Smooth muscle cell (in vitro differentiated cells): ENCODE data around the gene AKR7A2. TPM values are rescaled to one million over a fixed set of nuclear protein-coding genes. Genes with fewer than 3 reads are reported as not detected.
"Not testable (repeated sequence)": the region's sequence is repeated elsewhere in the genome, so short reads cannot be mapped to it uniquely, and the experiment has no call there.

Experiments used
- DNase-seq: peaks from one replicate; lab custom pipeline; 2025; ENCODE audit not compliant: unreplicated experiment; lab: John Stamatoyannopoulos, UW
- H2AFZ ChIP-seq: fragments of 200-600 bp; sonication (generic); 2 replicates; pipeline ENCODE4 v1.6.0; 2016; ENCODE audit warnings: antibody characterized with exemption, low read depth, mild to moderate bottlenecking
- H3F3A ChIP-seq: fragments of 200-600 bp; sonication (generic); 2 replicates; pipeline ENCODE4 v1.6.0; 2017; ENCODE audit warnings: antibody characterized with exemption, low read depth
- H3K27ac ChIP-seq: fragments of 200-600 bp; sonication (generic); 2 replicates; pipeline ENCODE4 v1.5.1; 2016; ENCODE audit warnings: low read depth, mild to moderate bottlenecking
- H3K27me3 ChIP-seq: fragments of 200-600 bp; sonication (generic); 2 replicates; pipeline ENCODE4 v1.6.1; 2016; ENCODE audit warnings: low read depth, mild to moderate bottlenecking
- H3K36me3 ChIP-seq: fragments of 200-600 bp; sonication (generic); 2 replicates; pipeline ENCODE4 v1.5.1; 2016; ENCODE audit warnings: low read depth
- H3K4me1 ChIP-seq: fragments of 200-600 bp; sonication (generic); 2 replicates; pipeline ENCODE4 v1.5.1; 2016; ENCODE audit warnings: low read depth
- H3K4me2 ChIP-seq: fragments of 200-600 bp; sonication (generic); 2 replicates; pipeline ENCODE4 v1.6.0; 2016; ENCODE audit warnings: mild to moderate bottlenecking
- H3K4me3 ChIP-seq: fragments of 200-600 bp; sonication (generic); 2 replicates; pipeline ENCODE4 v1.5.1; 2016; ENCODE audit warnings: mild to moderate bottlenecking
- H3K79me2 ChIP-seq: fragments of 200-600 bp; sonication (generic); 2 replicates; pipeline ENCODE4 v1.6.0; 2016; ENCODE audit warnings: low read depth, mild to moderate bottlenecking
- H3K9ac ChIP-seq: fragments of 200-600 bp; sonication (generic); 2 replicates; pipeline ENCODE4 v1.6.0; 2016; ENCODE audit warnings: low read depth
- H3K9me3 ChIP-seq: fragments of 200-600 bp; sonication (generic); replicated peaks from 2 replicates; pipeline ENCODE4 v1.5.1; 2016; ENCODE audit warnings: low read depth
- H4K20me1 ChIP-seq: fragments of 200-600 bp; sonication (generic); 2 replicates; pipeline ENCODE4 v1.6.0; 2016; ENCODE audit warnings: low read depth
- WGBS: methylation state at CpG from one replicate; pipeline ENCODE4 v1.1.7; 2016; ENCODE audit warnings: low lambda C conversion rate; 5-methylcytosine and 5-hydroxymethylcytosine counted together
- polyA plus RNA-seq: library from polyadenylated mRNA; unstranded; fragments of >200 nt; fragmentation: Nextera tagmentation; extraction: Ambion mirVana; gene quantifications from 2 replicates; pipeline ENCODE4 v1.2.1, GENCODE V29; 2016
- total RNA-seq: library from RNA; depleted of rRNA; stranded (reverse); fragments of >200 nt; gene quantifications from 2 replicates; pipeline ENCODE4 v1.2.3, GENCODE V29; 2014
- TF ChIP-seq, protein P1 (sequence below): fragments of 200-600 bp; sonication (generic); IDR thresholded peaks from 2 replicates; pipeline ENCODE4 v1.5.1; 2017; ENCODE audit warnings: borderline replicate concordance, mild to moderate bottlenecking, antibody characterized with exemption; ENCODE audit not compliant: insufficient read depth, poor library complexity, severe bottlenecking

The AKR7A2 gene
- total and polyA plus RNA-seq, 2 experiments from 2014 or later = 67.5 to 86.4 TPM

DNA sequence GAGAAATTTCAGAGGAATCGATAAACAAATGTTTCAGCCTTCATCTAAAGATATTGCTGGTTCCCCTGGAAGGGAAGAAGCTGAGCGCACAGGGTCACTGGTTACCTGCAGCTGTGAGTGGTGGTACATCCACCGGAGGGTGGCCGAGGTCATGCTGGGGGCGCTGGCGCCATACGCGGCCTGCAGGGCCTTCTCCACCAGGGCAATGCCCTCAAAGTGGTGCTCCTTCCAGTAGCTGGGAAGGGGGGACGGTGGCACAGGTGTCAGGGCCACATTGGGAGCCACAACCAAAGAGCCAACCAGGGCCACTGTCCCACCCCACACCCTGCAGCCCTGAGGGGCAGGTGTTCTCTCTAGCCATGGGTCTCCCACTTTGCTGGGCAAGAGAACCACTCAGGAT, 28.1 kb downstream of the AKR7A2 start:
- Histone ChIP-seq H3K27me3 (peaks cover 4% of the 10 kb centered on the region), H2AFZ (no peak overlapping the region), H3K79me2 (no peaks in the 10 kb centered on the region), H3K36me3 (no peaks in the 10 kb centered on the region), H3K4me3 (no peak overlapping the region), H3K4me2 (no peak overlapping the region), H3K27ac (no peak overlapping the region), H3F3A (no peaks in the 10 kb centered on the region), H3K4me1 (peaks cover under 1% of the 10 kb centered on the region), H4K20me1 (no peaks in the 10 kb centered on the region), H3K9ac (no peak overlapping the region), H3K9me3 (no peaks in the 10 kb centered on the region)
- TF ChIP-seq, protein P1, sequence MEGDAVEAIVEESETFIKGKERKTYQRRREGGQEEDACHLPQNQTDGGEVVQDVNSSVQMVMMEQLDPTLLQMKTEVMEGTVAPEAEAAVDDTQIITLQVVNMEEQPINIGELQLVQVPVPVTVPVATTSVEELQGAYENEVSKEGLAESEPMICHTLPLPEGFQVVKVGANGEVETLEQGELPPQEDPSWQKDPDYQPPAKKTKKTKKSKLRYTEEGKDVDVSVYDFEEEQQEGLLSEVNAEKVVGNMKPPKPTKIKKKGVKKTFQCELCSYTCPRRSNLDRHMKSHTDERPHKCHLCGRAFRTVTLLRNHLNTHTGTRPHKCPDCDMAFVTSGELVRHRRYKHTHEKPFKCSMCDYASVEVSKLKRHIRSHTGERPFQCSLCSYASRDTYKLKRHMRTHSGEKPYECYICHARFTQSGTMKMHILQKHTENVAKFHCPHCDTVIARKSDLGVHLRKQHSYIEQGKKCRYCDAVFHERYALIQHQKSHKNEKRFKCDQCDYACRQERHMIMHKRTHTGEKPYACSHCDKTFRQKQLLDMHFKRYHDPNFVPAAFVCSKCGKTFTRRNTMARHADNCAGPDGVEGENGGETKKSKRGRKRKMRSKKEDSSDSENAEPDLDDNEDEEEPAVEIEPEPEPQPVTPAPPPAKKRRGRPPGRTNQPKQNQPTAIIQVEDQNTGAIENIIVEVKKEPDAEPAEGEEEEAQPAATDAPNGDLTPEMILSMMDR = no peak
- WGBS = over 99% methylated on average over 9 of the region's 9 CpGs
- no peak for DNase-seq

DNA sequence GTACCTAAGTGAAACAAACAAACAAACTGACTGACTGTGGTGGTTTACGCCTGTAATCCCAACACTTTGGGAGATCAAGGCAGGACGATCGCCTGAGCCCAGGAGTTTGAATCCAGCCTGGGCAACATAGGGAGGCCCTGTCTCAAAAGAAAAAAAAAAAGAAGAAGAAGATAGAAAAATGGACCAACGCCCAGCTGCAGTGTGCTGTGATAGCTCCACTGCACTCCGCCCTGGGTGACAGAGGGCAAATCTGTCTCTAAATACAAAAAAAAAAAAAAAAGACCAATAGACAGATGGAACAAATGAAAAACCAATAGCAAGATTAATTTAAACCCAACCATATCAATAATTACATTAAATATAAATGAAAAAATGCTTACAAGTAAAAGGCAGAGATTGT, 37.3 kb downstream of the AKR7A2 start:
- TF ChIP-seq, protein P1 = no peak
- DNase-seq = no peak
- Histone ChIP-seq H2AFZ (no peak overlapping the region), H3K36me3 (no peaks in the 10 kb centered on the region), H3K9ac (no peak overlapping the region), H3K27me3 (no peaks in the 10 kb centered on the region), H3K4me1 (no peaks in the 10 kb centered on the region), H3K79me2 (no peaks in the 10 kb centered on the region), H3K4me2 (no peak overlapping the region), H3K4me3 (no peak overlapping the region), H4K20me1 (no peaks in the 10 kb centered on the region), H3K9me3 (no peaks in the 10 kb centered on the region), H3F3A (no peaks in the 10 kb centered on the region), H3K27ac (no peak overlapping the region)
- WGBS = 94% methylated on average over 5 of the region's 5 CpGs

DNA sequence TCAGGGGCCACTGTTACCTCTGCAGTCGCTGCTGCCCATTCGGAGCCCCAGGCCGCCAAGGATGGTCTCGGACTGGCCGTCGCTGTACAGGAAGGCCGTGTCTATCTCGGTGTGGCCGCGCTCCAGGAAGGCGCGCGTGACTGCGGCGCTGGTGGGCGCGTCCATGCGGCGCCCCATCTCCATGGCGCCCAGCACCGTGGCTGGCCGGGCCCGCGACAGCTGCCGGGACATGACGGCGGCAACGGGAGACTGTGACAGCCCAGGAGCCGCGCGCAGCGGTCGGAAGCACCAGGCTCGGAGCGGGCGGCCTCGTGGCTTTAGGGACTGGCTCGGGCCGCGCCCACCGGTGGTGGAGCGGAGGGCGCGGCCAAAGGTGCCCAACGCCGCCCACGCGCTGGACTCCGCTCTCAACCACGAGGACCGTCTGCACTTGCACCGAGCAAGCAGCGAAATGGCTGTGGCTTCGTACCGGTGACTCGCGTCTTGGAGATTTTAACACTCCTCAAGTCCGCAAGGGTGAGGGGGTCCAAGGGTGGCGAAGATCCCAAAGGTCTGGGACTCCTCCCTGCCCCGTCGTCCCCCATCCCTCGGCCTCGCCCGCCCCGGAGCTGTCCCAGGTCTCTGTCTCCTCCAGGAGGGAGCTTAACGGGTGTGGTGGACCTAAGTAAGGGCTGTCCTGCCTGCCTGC, 38.0 kb downstream of the AKR7A2 start:
- H3K27me3 ChIP-seq, H4K20me1 ChIP-seq, H3K79me2 ChIP-seq, H3K36me3 ChIP-seq, H3F3A ChIP-seq, H3K4me2 ChIP-seq, H2AFZ ChIP-seq, H3K9me3 ChIP-seq, DNase-seq, H3K9ac ChIP-seq, H3K4me3 ChIP-seq, H3K27ac ChIP-seq, H3K4me1 ChIP-seq: not testable (repeated sequence)
- 96% methylated on average over 52 of the region's 66 CpGs for WGBS

DNA sequence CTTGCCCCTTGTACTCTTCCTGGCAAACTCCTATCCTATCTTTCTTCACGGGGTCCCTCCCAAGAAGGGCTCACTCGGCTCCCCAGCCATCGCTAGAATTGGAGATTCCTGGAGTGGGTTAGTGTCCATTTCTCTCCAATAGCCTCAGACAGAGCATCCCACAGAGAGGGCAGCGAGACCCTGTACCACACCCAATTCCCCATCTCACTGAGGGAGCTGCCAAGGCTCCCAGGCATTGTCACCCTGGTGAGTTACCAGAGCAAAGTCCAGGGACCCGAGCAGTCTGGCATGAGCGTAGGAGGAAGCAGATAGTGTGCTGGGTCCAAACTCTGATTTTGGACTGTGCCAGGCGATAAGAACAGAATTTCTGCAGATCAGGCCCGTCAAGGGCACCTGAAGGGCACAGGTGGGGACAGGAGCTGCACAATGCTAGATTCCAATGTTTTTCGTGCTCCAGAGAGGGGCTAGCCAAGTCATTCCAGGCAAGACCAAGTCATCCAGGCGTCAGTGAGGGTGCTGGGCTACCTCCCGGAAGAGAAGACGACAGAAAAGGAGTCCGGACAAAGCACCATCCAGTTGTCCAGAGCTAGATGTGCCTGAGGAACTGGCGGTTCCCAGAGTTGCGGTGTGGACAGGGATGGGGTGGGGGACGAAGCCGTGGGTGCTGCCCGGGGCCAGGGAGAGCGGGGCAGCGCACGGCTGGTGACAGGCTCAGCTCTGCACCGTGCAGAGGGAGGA, 38.7 kb downstream of the AKR7A2 start:
- Histone ChIP-seq H2AFZ (no peak overlapping the region), H3K9me3 (no peaks in the 10 kb centered on the region), H3K79me2 (no peaks in the 10 kb centered on the region), H3K36me3 (no peaks in the 10 kb centered on the region), H3K27ac (no peak overlapping the region), H3K27me3 (no peaks in the 10 kb centered on the region), H3K4me1 (no peaks in the 10 kb centered on the region), H3K4me2 (no peak overlapping the region), H4K20me1 (no peaks in the 10 kb centered on the region), H3K4me3 (no peak overlapping the region), H3K9ac (no peak overlapping the region), H3F3A (no peaks in the 10 kb centered on the region)
- 93% methylated on average over 22 of the region's 22 CpGs for WGBS
- no peak for DNase-seq
- TF ChIP-seq, protein P1 = no peak
